H1 (cell line): ENCODE measurements around the gene LHFPL3. TPM values are rescaled to one million over a fixed set of nuclear protein-coding genes. Genes with fewer than 3 reads are reported as not detected.

Experiments used
- CTCF ChIA-PET: fragments of 300-600 bp; sonication (Branson Sonifier 250); formaldehyde crosslinking; loops from one replicate; lab custom pipeline; 2021; ENCODE audit not compliant: partially characterized antibody; lab: Charles Lee
- POLR2A ChIA-PET: fragments of 300-600 bp; sonication (Branson Sonifier 250); formaldehyde crosslinking; loops from one replicate; lab custom pipeline; 2021; ENCODE audit warnings: inconsistent platforms; ENCODE audit not compliant: partially characterized antibody; lab: Charles Lee
- DNase-seq, 2 experiments: peaks; one replicate each; pipeline versions ENCODE4 v3.0.0 to v3.0.0-alpha.2; 2010 to 2022; ENCODE audit warnings: low spot score in 2 of 2, low read depth in 1 of 2, mixed read lengths in 1 of 2
- FAIRE-seq: peaks from 2 replicates; lab custom pipeline; 2011; peaks lifted over from hg19 to GRCh38; lab: Jason Lieb, UNC
- H2AFZ ChIP-seq: 2 replicates; pipeline ENCODE4 v1.8.1; 2012; ENCODE audit warnings: low read length, inconsistent platforms
- H2AK5ac ChIP-seq: 2 replicates; pipeline ENCODE4 v1.6.1; 2013; ENCODE audit warnings: low read depth, low read length
- H2BK120ac ChIP-seq: replicated peaks from 2 replicates; pipeline ENCODE3; 2013; ENCODE audit warnings: low read depth, low read length, inconsistent platforms
- H2BK12ac ChIP-seq: 2 replicates; pipeline ENCODE4 v1.6.1; 2013; ENCODE audit warnings: low read depth, low read length
- H2BK15ac ChIP-seq: 2 replicates; pipeline ENCODE4 v1.6.1; 2013; ENCODE audit warnings: low read length
- H2BK20ac ChIP-seq: 2 replicates; pipeline ENCODE4 v1.6.1; 2013; ENCODE audit warnings: low read length
- H2BK5ac ChIP-seq: 2 replicates; pipeline ENCODE4 v1.6.1; 2013; ENCODE audit warnings: low read depth, low read length
- H3K14ac ChIP-seq: 2 replicates; pipeline ENCODE4 v1.6.1; 2013; ENCODE audit warnings: inconsistent platforms; ENCODE audit not compliant: insufficient read length
- H3K18ac ChIP-seq: 2 replicates; pipeline ENCODE4 v1.6.1; 2013; ENCODE audit warnings: low read length; ENCODE audit errors: extremely low read depth
- H3K23ac ChIP-seq: 2 replicates; pipeline ENCODE4 v1.6.1; 2013; ENCODE audit warnings: inconsistent platforms; ENCODE audit not compliant: insufficient read length
- H3K23me2 ChIP-seq: 2 replicates; pipeline ENCODE4 v1.6.1; 2013; ENCODE audit warnings: low read depth, low read length
- H3K27ac ChIP-seq: 2 replicates; pipeline ENCODE4 v1.6.1; 2011; ENCODE audit warnings: low read depth, low read length, inconsistent platforms
- H3K27me3 ChIP-seq, 4 experiments: replicated peaks in 1 of 4; 1 replicate in 1 of 4; 2 replicates in 3 of 4; pipeline versions ENCODE4 v1.6.1 to v1.8.1; 2011 to 2013; ENCODE audit warnings: low read length in 3 of 4, mild to moderate bottlenecking in 3 of 4, inconsistent platforms in 2 of 4, mixed read lengths in 2 of 4, moderate library complexity in 1 of 4; ENCODE audit not compliant: control insufficient read depth in 3 of 4, insufficient read depth in 3 of 4; ENCODE audit errors: extremely low read depth in 1 of 4
- H3K36me3 ChIP-seq, 4 experiments: 2 replicates each; pipeline versions ENCODE4 v1.6.1 to v1.8.1; 2011 to 2013; ENCODE audit warnings: mild to moderate bottlenecking in 4 of 4, low read length in 3 of 4, moderate library complexity in 2 of 4, control low read depth in 1 of 4, inconsistent platforms in 1 of 4; ENCODE audit not compliant: insufficient read depth in 4 of 4, control insufficient read depth in 2 of 4
- H3K4ac ChIP-seq: replicated peaks from 2 replicates; pipeline ENCODE3; 2013; ENCODE audit warnings: low read length, low read depth, mixed read lengths, inconsistent platforms; ENCODE audit not compliant: insufficient read length
- H3K4me1 ChIP-seq, 4 experiments: replicated peaks in 1 of 4; 1 replicate in 1 of 4; 2 replicates in 3 of 4; pipeline versions ENCODE4 v1.6.1 to v1.8.1; 2011 to 2013; ENCODE audit warnings: low read length in 3 of 4, inconsistent platforms in 2 of 4, mixed read lengths in 1 of 4; ENCODE audit not compliant: insufficient read depth in 4 of 4, control insufficient read depth in 3 of 4
- H3K4me2 ChIP-seq, 2 experiments: 2 replicates each; pipeline versions ENCODE4 v1.6.1 to v1.8.1; 2011 to 2013; ENCODE audit warnings: low read depth in 2 of 2, low read length in 2 of 2, control low read depth in 1 of 2, inconsistent platforms in 1 of 2, mild to moderate bottlenecking in 1 of 2; ENCODE audit not compliant: insufficient read depth in 1 of 2
- H3K4me3 ChIP-seq, 4 experiments: fragments of 200-600, 300-600 bp in 1 of 4; sonication (generic), shearing (Covaris generic), sonication (Bioruptor Twin) in 1 of 4; 2 replicates each; pipeline versions ENCODE4 v1.5.1 to v1.8.1; 2011 to 2016; ENCODE audit warnings: low read length in 4 of 4, low read depth in 3 of 4, control low read depth in 2 of 4, inconsistent platforms in 2 of 4, mild to moderate bottlenecking in 2 of 4, mixed read lengths in 1 of 4, moderate library complexity in 1 of 4; ENCODE audit not compliant: insufficient read depth in 2 of 4; ENCODE audit errors: extremely low read depth in 1 of 4
- H3K56ac ChIP-seq: replicated peaks from 2 replicates; pipeline ENCODE3; 2013; ENCODE audit warnings: low read depth, mild to moderate bottlenecking, mixed read lengths, low read length, inconsistent platforms; ENCODE audit not compliant: insufficient read length
- H3K79me1 ChIP-seq: 2 replicates; pipeline ENCODE4 v1.6.1; 2013; ENCODE audit warnings: low read depth, low read length, control low read depth
- H3K79me2 ChIP-seq, 2 experiments: 2 replicates each; pipeline versions ENCODE4 v1.6.1 to v1.8.1; 2012 to 2013; ENCODE audit warnings: low read length in 2 of 2, mild to moderate bottlenecking in 2 of 2, inconsistent platforms in 1 of 2; ENCODE audit not compliant: insufficient read depth in 2 of 2, control insufficient read depth in 1 of 2
- H3K9ac ChIP-seq, 4 experiments: replicated peaks in 1 of 4; 1 replicate in 1 of 4; 2 replicates in 3 of 4; pipeline versions ENCODE4 v1.6.1 to v1.8.1; 2011 to 2013; ENCODE audit warnings: low read depth in 3 of 4, low read length in 3 of 4, control low read depth in 2 of 4, mild to moderate bottlenecking in 2 of 4, moderate library complexity in 2 of 4, inconsistent platforms in 1 of 4; ENCODE audit errors: extremely low read depth in 1 of 4
- H3K9me3 ChIP-seq, 2 experiments: 2 replicates each; pipeline versions ENCODE4 v1.6.1 to v1.8.1; 2012 to 2013; ENCODE audit warnings: mild to moderate bottlenecking in 2 of 2, moderate library complexity in 2 of 2, control low read depth in 1 of 2, inconsistent platforms in 1 of 2, low read depth in 1 of 2, low read length in 1 of 2, mixed read lengths in 1 of 2; ENCODE audit not compliant: insufficient read depth in 2 of 2
- H4K20me1 ChIP-seq, 2 experiments: replicated peaks in 1 of 2; 2 replicates each; pipeline versions ENCODE3 to v1.8.1; 2011 to 2013; ENCODE audit warnings: inconsistent platforms in 2 of 2, low read length in 2 of 2, mild to moderate bottlenecking in 1 of 2; ENCODE audit not compliant: insufficient read depth in 2 of 2, control insufficient read depth in 1 of 2
- H4K5ac ChIP-seq: 2 replicates; pipeline ENCODE4 v1.6.1; 2013; ENCODE audit warnings: low read length, low read depth, mixed read lengths, inconsistent platforms; ENCODE audit not compliant: insufficient read length
- H4K8ac ChIP-seq: 2 replicates; pipeline ENCODE4 v1.8.0; 2013; ENCODE audit warnings: mild to moderate bottlenecking, moderate library complexity, low read length, inconsistent platforms; ENCODE audit not compliant: insufficient read depth; ENCODE audit errors: extremely low read depth
- H4K91ac ChIP-seq: replicated peaks from 2 replicates; pipeline ENCODE3; 2013; ENCODE audit warnings: low read length, mixed read lengths, inconsistent platforms; ENCODE audit not compliant: insufficient read length
- BCL11A ChIP-seq, 2 experiments: IDR thresholded peaks; one replicate each; pipeline ENCODE4 v1.6.1; 2011; ENCODE audit warnings: low read depth in 2 of 2, low read length in 2 of 2, mild to moderate bottlenecking in 2 of 2
- EP300 ChIP-seq, 2 experiments: IDR thresholded peaks; 1 replicate in 1 of 2; 2 replicates in 1 of 2; pipeline ENCODE4 v1.6.1; 2011 to 2012; ENCODE audit warnings: low read depth in 2 of 2, low read length in 2 of 2, mild to moderate bottlenecking in 2 of 2, borderline replicate concordance in 1 of 2, inconsistent platforms in 1 of 2, moderate library complexity in 1 of 2
- GTF2F1 ChIP-seq: IDR thresholded peaks from 2 replicates; pipeline ENCODE4 v1.6.1; 2012; ENCODE audit warnings: low read depth, low read length, improper control_type of control experiment, borderline replicate concordance
- KDM1A ChIP-seq: fragments of 200-600, 300-600 bp; sonication (generic); IDR thresholded peaks from 2 replicates; pipeline ENCODE4 v1.7.1; 2016; ENCODE audit warnings: mild to moderate bottlenecking, low read length, borderline replicate concordance
- MAFK ChIP-seq: IDR thresholded peaks from 2 replicates; pipeline ENCODE4 v1.6.1; 2012; ENCODE audit warnings: low read depth, mild to moderate bottlenecking, improper control_type of control experiment, low read length
- SIX5 ChIP-seq: IDR thresholded peaks from 2 replicates; pipeline ENCODE4 v1.6.1; 2011; ENCODE audit warnings: mild to moderate bottlenecking, low read depth, low read length
- TAF7 ChIP-seq: optimal IDR thresholded peaks from 2 replicates; pipeline ENCODE3; 2011; ENCODE audit warnings: low read depth, mild to moderate bottlenecking, inconsistent platforms, low read length, moderate library complexity, borderline replicate concordance
- WGBS, 2 experiments: shearing (Covaris generic) in 1 of 2; methylation state at CpG; one replicate each; pipeline versions ENCODE4 v1.1.6 to v1.1.7; 2013 to 2015; ENCODE audit warnings: low lambda C conversion rate in 2 of 2, mixed read lengths in 2 of 2, inconsistent platforms in 1 of 2, low coverage in 1 of 2, missing lambda C conversion rate in 1 of 2; ENCODE audit not compliant: insufficient replicate concordance in 2 of 2, insufficient coverage in 1 of 2, insufficient read length in 1 of 2; ENCODE audit errors: extremely low coverage in 1 of 2, missing lambda C conversion rate in 1 of 2; 5-methylcytosine and 5-hydroxymethylcytosine counted together
- polyA plus RNA-seq, 7 experiments: library from polyadenylated mRNA; depleted of rRNA in 3 of 7; stranded (reverse) in 5 of 7; unstranded in 2 of 7; fragments of >200 nt in 5 of 7; fragments of 200-250 nt in 2 of 7; gene quantifications; 1 replicate in 5 of 7; 2 replicates in 1 of 7; 4 replicates in 1 of 7; pipeline versions ENCODE4 v1.2.1 to v1.2.3, GENCODE V29; 2011 to 2013; ENCODE audit warnings: missing spikeins in 2 of 7, mixed read lengths in 2 of 7
- total RNA-seq: library from RNA; stranded (reverse); fragmentation: NEBNext Ultra II Directional; extraction: Animal tissue kit (Norgen Biotek cat#: 25700); gene quantifications from 2 replicates; pipeline ENCODE4 v1.2.1, GENCODE V29; 2021

LHFPL3 gene
- total and polyA plus RNA-seq, 2 of the 8 experiments (the other 6 are each of a cell fraction or from before 2014, with no cell fraction given): 0.24 to 0.50 TPM

DNA sequence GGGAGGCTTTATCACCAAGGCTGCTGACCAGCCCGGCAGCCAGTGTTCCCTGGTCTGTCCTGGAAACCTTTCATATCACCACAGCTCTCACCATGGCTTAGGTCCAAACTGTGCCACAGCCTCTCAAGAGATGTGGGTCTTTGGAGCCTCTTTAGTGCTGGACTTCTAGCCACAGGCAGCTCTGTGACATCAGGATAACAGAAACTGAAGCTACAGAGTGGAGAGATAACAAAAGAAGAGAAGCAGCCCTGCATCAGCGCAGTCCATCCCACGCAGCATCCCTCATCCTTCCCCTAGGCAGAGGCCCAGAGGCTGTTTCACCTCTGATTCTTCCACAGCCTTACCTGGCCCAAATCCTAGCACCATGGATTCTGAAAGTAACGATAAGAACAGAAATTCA lies 497.7 kb downstream of the LHFPL3 start:
- Histone ChIP-seq H3K4me2 (no peak overlapping the region), H3K36me3 (no peaks in the 10 kb centered on the region), H3K18ac (no peak overlapping the region), H4K20me1 (no peaks in the 10 kb centered on the region), H3K4me3 (no peak overlapping the region), H4K5ac (no peak overlapping the region), H3K9ac (no peak overlapping the region), H2BK15ac (no peak overlapping the region), H3K79me2 (no peaks in the 10 kb centered on the region), H3K9me3 (no peaks in the 10 kb centered on the region), H4K8ac (no peak overlapping the region), H3K27ac (no peak overlapping the region), H3K79me1 (no peaks in the 10 kb centered on the region), H3K56ac (no peak overlapping the region), H3K4ac (no peak overlapping the region), H2BK120ac (no peak overlapping the region), H3K23ac (no peak overlapping the region), H3K14ac (no peak overlapping the region), H2AK5ac (no peak overlapping the region), H2BK20ac (no peak overlapping the region), H3K23me2 (no peaks in the 10 kb centered on the region), H2AFZ (no peak overlapping the region), H2BK12ac (no peak overlapping the region), H3K4me1 (peaks cover 0 to 3% (median 1%) of the 10 kb centered on the region in 4 experiments; a peak in 2 of 7 replicates), H3K27me3 (no peaks in the 10 kb centered on the region), H4K91ac (no peak overlapping the region), H2BK5ac (no peak overlapping the region)
- 73% methylated on average over 4 of the region's 4 CpGs; no CpG with 5 or more reads in 1 of the 2 experiments for WGBS, 2 experiments
- DNase-seq (no peak), FAIRE-seq (no peak)
- ChIA-PET CTCF (interaction anchor here (0.6 to 4.9 kb wide), 6 partner anchors 8 to 485 kb away, joined by 3 to 25 read pairs (median 3); no protein-coding TSS in a partner anchor), POLR2A (no interaction called here)
- no peak for TF ChIP-seq MAFK
- no peak for TF ChIP-seq BCL11A (IDR thresholded peaks at IDR 0.05; ENCODE audit: low read depth in 2 of 2, low read length in 2 of 2)
- no peak for TF ChIP-seq TAF7
- no peak for TF ChIP-seq EP300 (IDR thresholded peaks at IDR 0.05; ENCODE audit: borderline replicate concordance in 1 of 2, low read depth in 2 of 2, low read length in 2 of 2)
- TF ChIP-seq SIX5: no peak
- no peak for TF ChIP-seq KDM1A
- TF ChIP-seq GTF2F1: no peak
